RWPE1 (cell line): ENCODE data around the gene TAX1BP1.

ENCODE experiments used
- CTCF ChIA-PET: fragments of 350-600 bp; sonication (Branson Sonifier 250); formaldehyde crosslinking; extraction: SDS; loops from one replicate; lab custom pipeline; 2021; lab: Yijun Ruan, JAX
- POLR2A ChIA-PET: fragments of 400-600 bp; formaldehyde crosslinking; extraction: SDS; loops from one replicate; lab custom pipeline; 2020; ENCODE audit warnings: antibody characterized with exemption; ENCODE audit not compliant: low non-redundant PET; lab: Yijun Ruan, JAX
- DNase-seq: peaks from one replicate; pipeline ENCODE4 v3.0.0; 2012; ENCODE audit warnings: low spot score
- H3K27ac ChIP-seq: fragments of 450-650 bp; 2 replicates; pipeline ENCODE4 v1.5.1; 2017
- CTCF ChIP-seq: fragments of 450-650 bp; conservative IDR thresholded peaks from 2 replicates; pipeline ENCODE4 v1.5.1; 2017; ENCODE audit warnings: low read depth, mild to moderate bottlenecking

The TAX1BP1 gene

DNA sequence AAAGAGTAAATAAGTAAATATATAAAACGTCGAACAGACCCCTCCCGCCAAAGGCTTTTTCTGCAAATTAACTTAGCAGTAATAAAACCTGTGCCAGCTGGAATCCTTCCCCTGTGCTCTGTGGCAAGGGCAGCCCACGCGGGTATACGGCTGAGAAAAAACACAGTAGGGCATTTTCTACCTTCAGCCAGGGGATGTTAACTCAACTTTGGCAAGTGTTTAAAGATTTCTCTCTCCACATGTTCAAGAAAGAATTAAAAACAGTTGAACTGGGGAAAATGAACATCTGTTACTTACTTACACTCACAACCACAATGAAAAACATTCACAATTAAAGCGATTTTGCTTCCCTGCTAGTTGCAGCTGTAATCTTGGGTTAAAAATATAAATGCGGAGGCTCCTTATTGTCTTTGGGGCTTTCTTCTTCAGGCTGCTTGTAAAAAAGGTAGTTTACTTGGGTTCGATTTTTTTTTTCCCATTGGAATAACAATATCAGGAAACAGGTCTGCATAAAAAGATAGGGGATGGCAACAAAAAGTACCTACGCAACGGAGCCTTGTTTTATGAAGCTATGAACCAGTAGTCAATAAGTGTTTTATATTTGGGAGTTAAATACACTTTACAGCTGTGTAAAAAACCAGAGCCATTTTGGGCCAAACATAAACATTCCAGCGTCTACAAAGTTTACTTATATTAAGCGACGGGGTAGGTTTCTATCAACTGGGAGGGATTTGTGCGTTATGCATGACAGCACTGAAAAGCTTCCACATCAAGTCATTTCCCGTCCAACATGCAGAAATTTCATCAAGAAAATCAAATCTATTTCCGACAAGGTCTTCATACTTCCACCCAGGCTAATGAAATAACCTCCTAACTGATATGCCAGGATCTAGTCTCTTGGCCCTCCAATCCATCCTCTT, 132.7 kb downstream of the TAX1BP1 start:
- H3K27ac ChIP-seq: no peak overlapping the region
- TF ChIP-seq CTCF: no peak
- CTCF ChIA-PET: interaction anchor here (1.0 kb wide), 1 partner anchor 221 kb away, joined by 3 read pairs; no protein-coding TSS in a partner anchor
- no peak for DNase-seq
- POLR2A ChIA-PET: no interaction called here

DNA sequence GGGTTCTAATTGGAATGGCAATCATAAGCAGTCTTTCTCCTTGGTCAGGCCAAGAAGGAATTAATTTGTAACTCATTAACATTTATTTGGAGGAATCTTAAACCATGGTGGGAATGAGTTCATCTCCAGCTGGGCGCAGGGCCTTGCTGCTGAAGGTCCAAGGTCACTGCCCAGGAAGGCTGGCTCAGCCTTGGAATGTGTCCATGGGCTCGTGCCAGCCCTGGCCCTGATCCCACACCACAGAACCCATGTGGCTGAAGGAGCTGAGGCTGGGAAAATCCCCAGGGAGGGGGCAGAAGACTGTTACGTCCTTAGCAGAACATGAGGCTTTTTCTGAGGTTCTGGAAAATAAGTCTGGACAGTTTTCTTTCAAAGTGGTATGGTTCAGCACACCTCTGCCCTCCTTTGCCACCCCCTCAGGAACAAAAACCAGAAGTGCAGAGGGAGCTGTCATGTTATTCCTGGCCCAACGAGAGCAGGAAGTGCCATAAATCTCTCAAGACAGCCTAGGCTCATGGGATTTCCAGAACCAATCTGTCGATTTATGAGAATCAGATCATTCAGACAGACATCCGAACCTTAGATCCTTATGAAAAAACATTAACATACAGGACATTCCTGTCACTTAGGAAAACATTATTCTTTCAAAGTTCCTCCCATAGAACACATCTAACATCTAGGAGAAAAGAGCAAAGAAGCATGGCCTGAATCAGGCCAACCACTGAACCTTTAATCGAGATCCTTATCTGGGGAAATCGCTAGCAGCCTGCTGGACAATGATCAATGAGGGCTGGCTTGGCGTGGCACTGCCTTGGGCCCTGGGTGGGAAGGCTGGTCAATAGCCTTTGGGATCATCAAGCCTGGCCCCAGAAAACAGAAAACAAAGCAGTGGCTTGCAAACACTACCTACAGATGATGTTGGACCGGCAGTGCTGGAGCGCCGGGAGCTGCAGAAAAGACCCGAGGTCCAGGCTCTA, 134.3 kb downstream of the TAX1BP1 start:
- no peak for TF ChIP-seq CTCF
- H3K27ac ChIP-seq: no peak overlapping the region
- peak; percentile 32 for DNase-seq
- ChIA-PET POLR2A (no interaction called here), CTCF (no interaction called here)

DNA sequence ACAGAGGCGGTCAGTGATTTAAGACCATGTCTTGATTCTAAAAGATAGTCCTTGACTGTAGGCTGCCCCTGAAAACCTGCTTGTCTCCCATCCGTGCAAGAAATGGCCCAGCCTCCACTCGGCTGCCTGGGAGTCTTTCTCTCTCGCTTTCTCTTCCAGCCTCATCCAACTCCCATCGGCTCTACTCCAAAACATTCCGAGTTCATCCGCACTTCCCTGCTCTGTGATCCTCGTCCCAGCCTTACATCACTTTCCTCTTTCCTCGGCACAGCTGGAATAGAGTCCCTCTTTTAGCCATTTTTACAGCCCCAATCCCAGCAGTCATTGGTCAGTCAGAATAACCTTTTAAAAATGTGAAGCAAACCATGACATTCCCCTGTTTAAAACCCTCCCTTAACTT, 135.1 kb downstream of the TAX1BP1 start:
- CTCF ChIA-PET: no interaction called here
- POLR2A ChIA-PET: no interaction called here
- H3K27ac ChIP-seq: no peak overlapping the region
- no peak for TF ChIP-seq CTCF
- no peak for DNase-seq

GRCh38 chr7:27875832-27876231, 135.9 kb downstream of the TAX1BP1 start:
- DNase-seq: no peak
- ChIA-PET POLR2A (no interaction called here), CTCF (no interaction called here)
- TF ChIP-seq CTCF: no peak
- no peak overlapping the region for H3K27ac ChIP-seq

- DNase-seq: no peak
- CTCF ChIA-PET: interaction anchor here (0.7 kb wide), 1 partner anchor 65 kb away, joined by 3 read pairs; no protein-coding TSS in a partner anchor
- POLR2A ChIA-PET: no interaction called here
- H3K27ac ChIP-seq: no peak overlapping the region
- no peak for TF ChIP-seq CTCF
These were observed 136.8 kb downstream of the TAX1BP1 start for GRCh38 chr7:27876756-27877155.
